SK-MEL-5 (cell line): Measurements from ENCODE around the gene VMP1. TPM values are rescaled to one million over a fixed set of nuclear protein-coding genes. Genes with fewer than 3 reads are reported as not detected.
"Not testable (repeated sequence)": the region's sequence is repeated elsewhere in the genome, so short reads cannot be mapped to it uniquely, and the experiment has no call there.

ENCODE experiments used
- DNase-seq: peaks from one replicate; pipeline ENCODE4 v3.0.0-alpha.2; 2016; ENCODE audit warnings: low read depth, low spot score
- in situ Hi-C: cut with HindIII; loops from 2 replicates; pipeline ENCODE4 v1.10.0; 2016; ENCODE audit warnings: low sequenced_read_pairs, high pct_unique_total_duplicates, low pct_unique_long_range_greater_than_20kb
- total RNA-seq: library from RNA; depleted of rRNA; stranded (reverse); fragments of >200 nt; shearing (Covaris generic); gene quantifications from 2 replicates; pipeline ENCODE4 v1.2.3, GENCODE V29; 2014

VMP1 gene
- total RNA-seq, 1 experiment from 2014 or later: 568 TPM

DNA sequence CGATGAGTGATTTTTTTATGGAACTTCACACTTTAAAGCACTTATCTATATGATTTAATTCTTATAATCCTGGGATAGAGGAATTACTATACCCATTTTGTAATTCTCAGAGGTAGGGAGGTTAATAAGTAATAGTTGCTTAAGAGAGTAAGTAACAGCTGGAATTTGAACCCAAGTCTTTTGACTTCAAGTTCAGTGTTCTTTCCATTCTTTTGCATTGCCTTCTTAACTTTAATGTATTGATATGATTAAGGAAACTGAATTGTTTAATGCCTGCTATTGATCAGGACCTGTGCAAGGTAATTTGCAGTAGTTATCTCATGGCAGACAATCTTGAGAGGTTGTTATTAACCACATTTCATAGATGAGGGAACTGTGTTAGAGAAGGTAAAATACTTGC is 106.8 kb downstream of the VMP1 start:
- no peak for DNase-seq
- in situ Hi-C loops: no loop called here

DNA sequence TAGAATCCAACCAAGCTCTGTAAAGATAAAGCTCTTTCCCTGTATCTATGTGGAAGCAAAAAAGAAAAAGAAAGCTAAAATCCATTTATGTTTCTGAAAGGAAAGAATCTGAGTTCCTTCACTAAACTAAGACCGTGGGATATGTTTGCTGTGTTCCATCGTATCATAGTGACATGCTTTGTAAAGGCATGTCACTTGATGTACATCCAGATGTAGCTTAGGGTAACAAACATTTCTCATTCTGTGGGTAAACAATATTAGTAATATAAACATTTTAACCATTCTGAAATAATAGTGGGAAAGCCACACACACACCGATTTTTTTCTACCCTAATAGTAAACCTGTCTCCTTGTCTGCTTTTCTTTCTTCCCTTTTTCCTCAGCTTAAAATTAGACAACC is 107.2 kb downstream of the VMP1 start:
- DNase-seq: no peak
- in situ Hi-C loops: no loop called here

DNA sequence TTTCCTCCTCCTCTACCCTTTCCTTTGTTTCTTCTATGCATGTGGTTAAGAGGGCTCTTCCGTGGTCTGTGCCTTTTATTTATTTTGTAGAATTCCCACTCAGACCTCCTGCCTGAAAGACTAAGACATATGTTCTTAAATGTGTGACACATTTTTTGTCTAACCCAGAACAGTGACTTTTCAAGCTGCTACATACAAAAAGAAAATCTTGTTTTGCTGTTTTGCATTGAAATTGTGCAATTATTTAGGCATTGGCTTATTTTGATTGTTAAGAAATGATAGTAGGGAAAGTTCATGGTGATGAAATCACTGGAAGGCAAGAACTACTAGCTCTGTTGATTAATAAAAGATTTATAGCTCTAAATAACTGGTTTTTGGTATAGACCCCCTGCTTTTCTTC is 108.5 kb downstream of the VMP1 start:
- in situ Hi-C loops: no loop called here

DNA sequence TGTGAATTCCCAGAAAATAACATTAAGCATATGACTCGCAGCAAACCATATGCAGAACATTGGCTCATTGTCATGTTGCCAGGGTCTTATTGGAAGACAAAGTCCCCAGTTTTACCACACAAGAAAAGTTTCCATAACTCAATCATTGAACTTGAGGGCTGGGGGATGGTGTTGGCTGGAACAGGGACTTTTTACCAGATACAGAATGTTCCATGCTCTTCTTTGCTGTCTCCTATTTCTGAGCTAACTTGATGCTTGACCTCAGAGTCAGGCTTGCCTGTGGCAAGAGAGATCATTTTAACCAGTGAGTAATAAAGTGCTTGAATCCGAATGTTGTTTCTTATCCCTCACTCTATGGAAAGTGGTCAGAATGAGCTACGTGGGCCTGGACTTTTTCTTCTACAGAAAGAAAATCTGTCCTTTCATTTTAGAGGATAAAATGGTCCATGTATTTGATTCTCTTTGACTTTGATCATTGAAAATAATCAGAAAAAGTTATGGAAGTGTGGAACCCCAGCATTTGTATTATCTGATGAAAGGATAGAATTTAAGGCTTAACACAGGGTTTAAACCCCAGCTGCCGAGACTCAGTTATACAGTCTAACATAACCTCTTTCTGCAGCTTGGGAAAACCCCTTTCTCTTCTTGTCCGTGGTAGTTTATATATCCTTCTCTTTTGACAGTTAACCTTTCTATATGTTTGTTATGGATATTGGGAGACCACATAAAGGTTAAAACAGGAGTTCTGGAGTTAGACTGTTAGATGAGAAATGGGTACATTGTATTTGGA is 118.3 kb downstream of the VMP1 start:
- in situ Hi-C loops: no loop called here
- DNase-seq: peak; percentile 97

More for the DNA sequence above, 108.5 kb downstream of the VMP1 start:
- no peak for DNase-seq

DNA sequence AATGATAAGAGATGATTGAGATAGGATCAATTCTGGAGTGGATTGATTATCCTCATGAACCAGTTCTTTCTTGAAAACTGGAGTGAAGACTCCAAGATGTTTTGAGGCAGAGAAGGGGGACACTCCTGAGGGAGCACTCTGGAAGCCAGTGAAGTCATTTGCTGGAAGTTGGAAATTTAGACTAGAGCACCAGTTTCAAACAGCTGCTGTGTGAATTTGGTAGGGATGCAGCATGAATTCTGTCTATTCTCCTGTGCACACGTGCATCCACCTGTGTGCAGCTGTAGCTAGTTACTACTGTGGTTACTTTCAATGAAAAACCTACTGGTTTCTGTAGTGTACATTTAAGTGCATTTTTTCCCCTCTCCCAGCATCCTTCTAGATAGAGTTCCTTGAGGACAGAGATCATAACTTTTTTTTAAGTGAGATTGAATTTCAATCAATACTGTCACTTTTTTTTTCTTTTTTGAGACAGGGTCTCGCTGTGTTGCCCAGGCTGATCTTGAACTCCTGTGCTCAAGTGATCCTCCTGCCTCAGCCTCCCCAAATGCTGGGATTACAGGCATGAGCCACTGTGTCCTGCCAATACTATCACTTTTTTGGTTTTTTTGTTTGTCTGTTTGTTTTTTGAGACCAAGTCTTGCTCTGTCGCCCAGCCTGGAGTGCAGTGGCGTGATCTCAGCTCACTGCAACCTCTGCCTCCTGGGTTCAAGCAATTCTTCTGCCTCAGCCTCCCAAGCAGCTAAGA is 119.4 kb downstream of the VMP1 start:
- in situ Hi-C loops: no loop called here
- DNase-seq: no peak

DNA sequence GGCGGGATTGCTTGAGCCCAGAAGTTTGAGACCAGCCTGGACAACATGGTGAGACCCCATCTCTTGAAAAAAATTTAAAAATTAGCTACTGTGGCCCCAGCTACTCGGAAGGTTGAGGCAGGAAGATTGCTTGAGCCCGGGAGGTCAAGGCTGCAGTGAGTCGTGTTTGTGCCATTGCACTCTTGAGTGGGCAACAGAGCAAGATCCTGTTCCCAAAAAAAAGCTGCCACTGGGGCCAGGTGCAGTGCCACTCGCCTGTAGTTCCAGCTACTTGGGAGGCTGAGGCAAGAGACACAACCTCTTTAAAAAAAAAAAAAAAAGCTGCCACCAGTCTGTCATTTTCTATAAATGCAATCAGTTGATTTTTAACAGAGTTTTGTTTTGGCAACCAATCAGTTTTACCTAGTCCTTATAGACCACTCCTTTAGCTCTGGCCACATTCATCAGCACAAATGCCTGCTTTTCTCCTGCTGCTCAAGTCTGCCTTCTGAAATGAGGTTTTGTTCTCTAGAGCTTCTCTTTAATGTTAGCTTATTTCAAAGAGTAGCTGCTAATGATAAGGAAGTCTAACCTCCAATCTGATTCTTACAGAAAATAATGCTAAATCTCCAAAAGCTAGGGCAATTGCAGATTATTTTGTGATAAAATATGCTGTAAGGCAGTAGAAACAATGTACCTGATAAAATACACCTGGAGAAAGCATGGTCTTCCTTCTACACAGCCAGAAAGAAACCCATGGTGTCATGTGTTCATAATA is 120.4 kb downstream of the VMP1 start:
- DNase-seq: peak; percentile 61
- in situ Hi-C loops: no loop called here

DNA sequence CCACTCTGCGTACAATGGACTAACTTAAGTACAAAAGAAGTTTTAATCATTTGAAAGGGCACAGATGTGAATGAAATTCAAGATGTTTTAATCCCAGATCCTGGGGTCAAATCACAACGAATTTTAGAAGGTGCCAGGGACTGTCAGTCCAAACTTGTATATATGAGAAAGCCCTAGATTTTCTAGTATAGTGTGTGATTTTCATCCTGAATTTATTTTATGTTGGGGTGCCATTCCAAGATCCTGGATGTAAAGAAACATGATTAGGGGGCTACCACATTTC is 121.0 kb downstream of the VMP1 start:
- in situ Hi-C loops: no loop called here
- DNase-seq: no peak

DNA sequence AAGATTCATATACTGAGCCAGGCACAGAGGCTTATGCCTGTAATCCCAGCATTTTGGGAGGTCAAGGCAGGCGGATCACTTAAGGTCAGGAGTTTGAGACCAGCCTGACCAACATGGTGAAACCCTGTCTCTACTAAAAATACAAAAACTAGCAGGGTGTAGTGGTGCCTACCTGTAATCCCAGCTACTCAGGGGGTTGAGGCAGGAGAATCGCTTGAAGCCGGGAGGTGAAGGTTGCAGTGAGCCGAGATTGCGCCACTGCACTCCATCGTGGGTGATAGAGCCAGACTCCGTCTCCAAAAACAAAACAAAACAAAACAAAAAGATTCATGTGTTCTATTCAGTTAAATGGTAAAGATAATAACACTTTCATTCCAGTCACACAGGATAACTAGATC is 121.4 kb downstream of the VMP1 start:
- DNase-seq, in situ Hi-C loops: not testable (repeated sequence)

DNA sequence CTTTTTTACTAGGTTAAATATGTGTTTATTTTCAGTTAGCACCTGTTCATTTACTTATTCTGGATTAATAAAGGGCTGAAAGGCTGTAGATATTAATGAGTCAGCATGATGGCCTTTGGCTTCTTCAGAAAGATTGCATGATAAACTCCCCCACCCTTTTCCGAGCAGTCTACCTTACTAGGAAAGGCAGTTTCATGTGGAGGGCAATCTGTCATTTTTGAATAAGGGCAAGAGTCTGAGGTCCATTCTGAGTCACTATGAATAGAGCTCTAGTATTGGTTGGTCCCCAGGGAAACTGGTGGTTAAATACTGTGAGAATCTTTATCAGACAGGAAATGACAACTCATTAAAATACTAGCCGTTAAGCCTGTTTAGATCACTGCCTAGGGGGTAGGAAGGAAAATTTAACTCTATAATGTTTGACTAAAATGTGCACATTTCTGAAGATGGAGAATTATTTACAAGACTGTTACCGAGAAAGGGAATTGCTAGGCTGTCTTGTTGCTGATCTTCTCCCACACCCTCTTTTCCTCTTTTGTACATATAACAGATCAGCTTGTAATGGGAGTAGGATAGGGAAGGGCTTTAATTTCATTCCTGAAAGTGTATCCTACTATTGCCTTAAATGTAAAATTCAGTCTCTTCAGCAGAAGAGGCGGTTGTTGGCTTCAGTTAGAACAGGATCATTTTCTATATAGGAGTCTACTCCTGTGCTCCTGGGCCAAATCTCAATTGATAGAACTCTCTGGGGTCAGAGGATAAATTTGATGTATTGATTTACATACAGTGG is 122.0 kb downstream of the VMP1 start:
- in situ Hi-C loops: no loop called here
- DNase-seq: peak; percentile 100

DNA sequence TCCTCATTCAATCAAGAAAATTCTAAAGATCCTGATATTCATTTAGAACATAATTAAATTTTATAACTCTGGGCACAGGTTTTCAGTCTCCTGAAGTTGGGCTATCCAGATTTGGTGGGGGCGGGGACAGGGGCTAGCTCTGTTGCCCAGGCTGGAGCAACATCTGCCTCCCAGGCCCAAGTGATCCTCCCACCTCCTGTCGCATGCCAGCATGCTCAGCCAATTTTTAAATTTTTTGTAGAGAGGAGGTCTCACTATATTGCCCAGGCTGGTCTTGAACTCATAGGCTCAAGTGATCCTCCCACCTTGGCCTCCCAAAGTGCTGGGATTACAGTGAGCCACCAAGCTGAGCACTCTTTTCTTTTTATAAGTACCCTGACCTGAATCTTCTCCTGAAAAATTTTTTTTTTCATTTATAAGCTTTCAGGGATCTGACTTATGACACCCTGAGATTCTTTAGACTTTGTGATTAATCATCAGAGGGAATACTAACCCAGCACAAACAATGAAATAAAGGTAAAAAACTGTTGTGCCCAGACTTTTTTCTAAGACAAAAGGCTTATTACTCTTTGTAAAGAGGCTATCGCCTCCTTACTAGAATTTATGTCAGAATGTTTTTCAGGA is 122.7 kb downstream of the VMP1 start:
- in situ Hi-C loops: no loop called here
- DNase-seq: peak; percentile 65

DNA sequence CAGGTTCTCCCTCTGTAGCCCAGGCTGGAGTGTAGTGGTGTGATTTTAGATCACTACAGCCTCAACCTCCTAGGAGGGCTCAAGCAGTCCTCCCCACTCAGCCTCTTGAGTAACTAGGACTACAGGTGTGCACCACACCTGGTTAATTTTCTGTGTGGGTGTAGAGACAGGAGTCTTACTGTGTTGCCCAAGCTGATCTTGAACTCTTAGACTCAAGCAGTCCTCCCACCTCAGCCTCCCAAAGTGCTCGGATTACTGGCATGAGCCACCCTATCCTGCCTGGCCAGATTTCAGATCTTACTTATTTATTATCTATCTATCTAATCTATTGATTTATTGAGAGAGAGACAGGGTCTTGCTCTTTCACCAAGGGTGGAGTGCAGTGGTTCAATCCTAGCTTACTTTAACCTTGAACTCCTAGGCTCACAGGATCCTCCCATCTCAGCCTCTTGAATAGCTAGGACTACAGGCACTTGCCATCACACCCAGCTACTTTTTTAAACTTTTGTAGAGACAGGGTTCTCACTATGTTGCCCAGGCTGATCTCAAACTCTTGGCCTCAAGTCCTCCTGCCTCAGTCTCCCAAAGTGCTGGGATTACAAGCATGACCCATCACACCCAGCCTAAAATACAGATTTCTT is 123.5 kb downstream of the VMP1 start:
- DNase-seq: no peak
- in situ Hi-C loops: no loop called here

DNA sequence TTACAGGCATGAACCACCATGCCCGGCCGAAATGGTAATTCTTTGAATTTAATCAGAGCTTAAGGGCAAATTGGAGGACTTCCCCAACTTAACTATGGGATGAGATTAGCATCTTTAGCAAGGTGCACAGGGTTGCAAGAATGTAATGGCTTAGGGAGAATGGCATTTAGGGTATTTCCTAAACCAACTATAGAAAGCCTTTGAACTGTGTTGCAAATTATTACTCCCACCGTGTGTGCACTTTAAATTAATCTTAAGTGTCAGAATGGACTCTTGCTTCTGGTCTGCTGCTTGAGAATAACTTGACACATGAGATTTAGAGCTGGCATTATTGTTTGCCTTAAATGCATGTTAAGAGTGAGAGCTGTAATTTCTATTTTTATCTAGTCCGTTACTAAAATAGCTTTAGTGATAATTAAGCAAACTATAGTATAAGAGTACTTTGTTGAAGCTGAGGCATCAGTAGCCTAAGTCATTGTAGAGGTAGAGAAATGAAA is 125.5 kb downstream of the VMP1 start:
- in situ Hi-C loops: no loop called here
- no peak for DNase-seq

DNA sequence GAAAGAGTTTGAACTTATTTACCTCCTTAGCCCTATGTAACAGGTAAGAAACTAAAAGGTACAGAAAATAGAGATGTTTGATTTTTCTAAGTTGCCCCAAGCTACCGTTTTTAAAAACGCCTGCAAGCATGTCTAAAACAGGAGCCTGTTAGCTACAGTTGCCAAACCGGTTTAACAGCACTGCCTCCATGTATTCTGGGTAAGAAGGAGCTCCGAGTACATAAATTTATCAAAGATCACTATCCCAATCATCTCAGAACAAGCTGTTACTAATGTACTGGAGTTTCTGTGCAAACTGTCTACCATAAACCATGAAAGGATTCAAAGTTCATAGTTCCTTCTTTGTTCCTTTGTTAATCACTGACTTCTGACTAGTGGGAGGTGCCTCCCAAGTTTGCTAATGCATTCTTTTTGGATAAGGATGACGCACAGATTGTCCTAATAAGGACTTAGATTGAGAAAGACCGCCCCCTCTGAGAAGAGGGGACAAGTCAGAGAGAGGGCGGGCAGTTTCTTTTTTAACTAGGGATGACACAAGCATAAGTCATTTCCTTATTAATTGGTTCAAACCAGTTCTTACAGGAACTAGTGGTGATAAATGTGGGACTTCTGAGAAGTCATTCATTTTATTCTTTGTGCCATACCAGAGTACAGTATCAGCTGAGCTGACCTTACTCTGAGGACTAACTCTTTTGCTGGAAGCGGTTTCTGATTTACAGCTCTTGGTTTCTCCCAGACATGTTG is 130.0 kb downstream of the VMP1 start:
- peak; percentile 100 for DNase-seq
- in situ Hi-C loops: no loop called here

DNA sequence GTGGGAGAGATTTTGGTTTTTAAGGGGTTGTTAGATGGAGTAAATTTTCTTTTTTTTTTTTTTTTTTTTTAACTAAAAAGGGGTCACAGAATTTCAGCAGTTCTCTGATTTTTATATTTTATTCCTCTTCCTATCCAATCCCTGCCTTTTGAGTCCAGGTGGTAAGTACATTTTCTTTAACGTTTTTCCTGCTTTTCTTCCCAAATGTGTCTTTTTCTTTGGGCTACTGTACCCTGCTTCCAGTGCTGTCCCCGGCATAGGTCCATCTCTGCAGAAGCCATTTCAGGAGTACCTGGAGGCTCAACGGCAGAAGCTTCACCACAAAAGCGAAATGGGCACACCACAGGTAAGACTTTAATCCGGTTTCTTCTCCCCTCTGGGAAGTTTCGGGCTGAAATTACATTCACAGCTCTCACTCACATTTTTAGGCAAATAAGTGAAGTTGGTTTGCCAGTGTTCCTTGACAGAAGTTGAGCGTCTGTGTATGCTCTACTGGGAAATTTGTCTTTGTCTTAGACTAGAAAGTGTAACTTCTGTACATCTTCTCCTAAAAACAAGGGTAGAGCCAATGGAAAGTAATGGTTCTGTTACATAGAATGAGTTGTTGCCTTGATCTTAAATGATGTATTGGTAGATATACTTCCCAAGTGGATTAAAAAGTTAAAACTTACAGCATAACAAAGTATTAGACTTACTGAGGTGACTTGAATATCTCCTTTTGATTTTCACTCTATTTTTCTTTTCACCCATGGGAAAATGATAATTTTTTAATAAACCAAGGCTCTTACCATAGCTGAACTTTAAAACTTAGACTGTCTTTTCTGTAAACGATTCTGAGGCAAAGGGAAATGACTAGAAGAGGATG is 130.8 kb downstream of the VMP1 start:
- peak; percentile 83 for DNase-seq
- in situ Hi-C loops: no loop called here

DNA sequence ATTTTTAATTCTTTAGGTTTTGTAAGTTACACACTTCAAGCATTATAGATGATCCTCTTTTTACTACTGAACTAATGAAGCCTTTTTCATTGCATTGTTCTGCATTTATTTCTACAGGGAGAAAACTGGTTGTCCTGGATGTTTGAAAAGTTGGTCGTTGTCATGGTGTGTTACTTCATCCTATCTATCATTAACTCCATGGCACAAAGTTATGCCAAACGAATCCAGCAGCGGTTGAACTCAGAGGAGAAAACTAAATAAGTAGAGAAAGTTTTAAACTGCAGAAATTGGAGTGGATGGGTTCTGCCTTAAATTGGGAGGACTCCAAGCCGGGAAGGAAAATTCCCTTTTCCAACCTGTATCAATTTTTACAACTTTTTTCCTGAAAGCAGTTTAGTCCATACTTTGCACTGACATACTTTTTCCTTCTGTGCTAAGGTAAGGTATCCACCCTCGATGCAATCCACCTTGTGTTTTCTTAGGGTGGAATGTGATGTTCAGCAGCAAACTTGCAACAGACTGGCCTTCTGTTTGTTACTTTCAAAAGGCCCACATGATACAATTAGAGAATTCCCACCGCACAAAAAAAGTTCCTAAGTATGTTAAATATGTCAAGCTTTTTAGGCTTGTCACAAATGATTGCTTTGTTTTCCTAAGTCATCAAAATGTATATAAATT is 132.3 kb downstream of the VMP1 start:
- peak; percentile 90 for DNase-seq
- in situ Hi-C loops: no loop called here
